Measurements from ENCODE around the gene CARMIL3.
A peak's percentile ranks its signal among the peaks of the same experiment; 100 is the strongest.
"Not testable (repeated sequence)": the region's sequence is repeated elsewhere in the genome, so short reads cannot be mapped to it uniquely, and the experiment has no call there.

Gene CARMIL3

DNA sequence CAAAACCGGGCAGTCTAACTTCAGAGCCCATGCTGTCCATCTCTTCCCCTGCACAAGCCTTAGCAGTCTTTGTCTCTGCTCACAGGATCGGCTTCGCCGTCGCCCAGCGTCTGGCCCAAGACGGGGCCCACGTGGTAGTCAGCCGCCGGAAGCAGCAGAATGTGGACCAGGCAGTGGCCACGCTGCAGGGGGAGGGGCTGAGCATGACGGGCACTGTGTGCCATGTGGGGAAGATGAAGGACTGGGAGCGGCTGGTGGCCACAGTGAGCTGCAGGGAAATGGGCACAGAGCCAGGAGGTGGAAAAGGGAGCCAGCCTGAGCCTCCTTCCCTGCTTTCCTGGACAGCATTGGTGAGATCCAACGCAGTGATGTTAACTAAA is 14.2 kb upstream of the CARMIL3 start:
- no peak for DNase-seq (ENCODE audit: low spot score)

DNA sequence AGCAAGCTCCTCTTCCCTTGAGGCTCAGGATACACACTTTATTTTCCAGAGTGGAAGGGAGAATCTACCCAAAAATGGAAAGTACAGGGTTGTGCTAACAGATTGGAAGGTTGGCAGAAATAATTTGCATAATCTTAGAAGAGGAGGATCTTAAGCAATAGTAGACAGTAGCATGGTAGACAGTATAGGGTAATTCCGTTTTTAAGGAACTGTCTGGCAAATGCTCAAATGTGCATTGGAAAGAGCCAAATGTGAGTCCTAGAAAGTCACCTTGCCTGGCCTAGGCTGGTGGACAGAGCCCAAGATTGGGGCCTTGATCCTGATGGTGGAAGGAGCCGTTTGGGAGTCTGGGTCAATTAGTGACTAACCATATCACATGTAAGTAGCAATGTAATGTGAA is 13.1 kb upstream of the CARMIL3 start:
- DNase-seq (ENCODE audit: low spot score): no peak

DNA sequence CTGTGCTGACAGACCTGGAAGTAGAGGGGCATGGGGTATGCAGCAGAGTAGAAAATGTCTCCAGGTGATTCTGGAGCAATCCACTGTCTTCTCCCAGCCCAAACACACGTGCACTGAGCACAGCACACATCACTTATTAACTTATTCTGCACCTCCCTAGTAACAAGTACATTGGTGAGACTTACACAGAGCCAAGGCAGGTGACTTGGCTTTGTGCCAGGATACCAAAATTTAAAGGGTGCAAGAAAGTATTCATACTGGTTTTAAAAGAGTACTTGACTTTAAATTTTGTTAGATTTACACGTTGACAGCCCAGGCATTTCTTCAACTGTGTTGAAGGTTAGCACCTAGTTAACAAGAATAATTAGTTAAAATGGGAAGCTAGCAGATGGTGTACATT is 11.1 kb upstream of the CARMIL3 start:
- no peak for DNase-seq (ENCODE audit: low spot score)

DNA sequence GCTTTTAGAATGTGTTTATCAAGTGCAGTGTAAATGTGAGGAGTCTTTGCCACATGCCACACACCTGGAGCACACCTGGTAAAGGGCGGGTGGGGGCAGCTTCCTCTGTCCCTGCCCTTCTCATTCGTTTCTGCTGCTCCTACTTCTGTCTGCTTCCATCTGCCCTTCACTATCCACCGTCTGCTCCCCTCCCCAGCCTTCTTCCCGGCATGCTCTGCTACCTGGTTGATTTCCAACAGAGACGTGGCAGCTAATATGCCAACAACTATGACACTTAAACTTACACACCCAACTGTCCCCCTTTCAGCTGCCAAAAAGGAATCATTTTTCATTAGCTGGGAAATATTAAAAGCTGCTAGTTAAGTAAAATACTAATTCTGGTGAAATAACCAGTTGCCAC is 9.1 kb upstream of the CARMIL3 start:
- DNase-seq (ENCODE audit: low spot score): no peak

DNA sequence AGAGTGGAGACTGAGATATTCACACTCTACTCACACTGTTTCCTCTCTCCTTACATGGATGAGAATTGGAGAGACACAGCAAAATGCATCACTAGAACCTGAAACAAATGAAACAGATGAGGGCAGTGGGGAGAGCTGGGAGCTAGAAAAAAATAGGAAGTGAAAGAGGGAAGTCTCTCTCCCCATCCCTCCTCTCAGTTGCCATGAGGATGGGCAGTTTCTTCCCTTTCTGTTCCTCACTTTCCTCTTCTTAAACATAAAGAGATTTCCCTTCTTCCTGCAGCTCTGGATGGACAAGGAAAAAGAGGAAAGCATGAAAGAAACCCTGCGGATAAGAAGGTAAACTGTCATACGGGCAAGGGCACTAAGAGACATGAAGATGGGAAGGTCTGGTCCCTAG is 2.8 kb upstream of the CARMIL3 start:
- peak; percentile 0 for DNase-seq (ENCODE audit: low spot score)

DNA sequence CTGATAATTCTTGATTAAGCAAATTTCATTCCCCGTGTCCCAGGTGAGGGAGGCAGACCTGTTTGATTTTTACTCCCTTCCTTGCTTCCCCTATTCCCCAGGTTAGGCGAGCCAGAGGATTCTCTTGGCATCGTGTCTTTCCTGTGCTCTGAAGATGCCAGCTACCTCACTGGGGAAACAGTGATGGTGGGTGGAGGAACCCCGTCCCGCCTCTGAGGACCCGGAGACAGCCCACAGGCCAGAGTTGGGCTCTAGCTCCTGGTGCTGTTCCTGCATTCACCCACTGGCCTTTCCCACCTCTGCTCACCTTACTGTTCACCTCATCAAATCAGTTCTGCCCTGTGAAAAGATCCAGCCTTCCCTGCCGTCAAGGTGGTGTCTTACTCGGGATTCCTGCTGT is 1.1 kb upstream of the CARMIL3 start:
- DNase-seq (ENCODE audit: low spot score): not testable (repeated sequence)

DNA sequence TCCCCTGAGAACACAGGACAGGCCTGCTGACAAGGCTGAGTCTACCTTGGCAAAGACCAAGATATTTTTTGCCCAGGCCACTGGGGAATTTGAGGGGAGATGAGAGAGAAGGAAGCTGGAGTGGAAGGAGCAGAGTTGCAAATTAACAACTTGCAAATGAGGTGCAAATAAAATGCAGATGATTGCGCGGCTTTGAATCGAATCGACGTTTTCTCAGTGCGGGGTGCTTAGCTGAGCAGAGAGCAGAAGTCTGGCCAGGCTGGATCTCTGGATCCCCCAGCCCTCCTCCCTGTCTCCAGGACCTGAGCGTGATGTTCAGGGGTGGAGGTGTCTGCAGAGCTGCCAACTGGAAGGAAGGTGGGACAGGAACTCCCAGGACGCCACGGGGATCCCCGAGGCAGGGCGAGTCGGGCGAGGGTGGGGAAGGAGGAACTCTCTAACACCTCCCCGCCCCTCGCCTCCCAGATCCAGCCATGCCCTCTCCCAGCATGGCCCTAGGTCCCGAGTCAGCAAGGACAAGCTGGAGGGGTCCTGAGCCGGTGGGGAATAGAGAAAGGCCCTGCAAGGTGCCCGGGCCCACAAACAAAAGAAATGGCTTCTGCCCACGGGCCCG is 527 bp upstream of the CARMIL3 start:
- no peak for DNase-seq (ENCODE audit: low spot score)

DNA sequence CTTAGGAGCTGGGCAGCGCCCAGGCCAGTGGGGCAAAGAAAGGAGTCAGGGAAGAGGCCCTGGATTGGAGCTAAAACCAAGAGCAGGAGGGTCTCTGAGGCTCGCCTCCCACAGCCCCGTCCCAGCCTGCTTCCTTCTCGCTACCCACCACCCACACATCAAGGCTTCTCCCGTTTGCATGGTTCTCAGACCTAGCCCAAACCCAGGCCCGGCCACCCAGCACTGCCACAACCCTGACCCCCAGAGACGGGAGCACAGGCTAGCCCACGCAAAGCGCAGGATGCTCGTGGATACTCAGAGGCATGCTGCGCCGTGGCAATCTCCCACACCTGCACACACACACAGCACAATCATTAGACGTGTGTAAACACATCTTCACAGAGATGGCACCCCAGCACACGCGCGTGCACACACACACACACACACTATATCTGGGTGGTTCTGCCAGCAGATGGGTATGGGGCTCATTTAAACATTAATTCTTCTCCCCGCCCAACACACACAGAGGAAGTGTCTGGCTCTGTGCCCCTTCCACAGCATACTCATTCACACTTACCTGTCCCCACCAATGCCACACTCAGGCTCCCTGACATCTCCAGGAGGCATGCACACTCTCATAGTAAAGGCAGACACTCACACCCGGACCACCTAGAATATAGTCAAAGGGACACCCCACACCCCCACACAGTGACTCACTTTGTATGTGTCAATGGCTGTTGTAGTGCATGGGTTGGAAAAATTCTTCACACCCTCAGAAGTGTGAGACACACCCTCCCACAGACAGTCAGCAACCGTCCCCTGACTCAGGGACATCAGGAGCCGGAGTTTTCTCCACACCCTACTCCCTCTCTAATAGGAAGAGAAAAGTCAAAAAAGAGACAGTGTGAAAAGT is 1.1 kb downstream of the CARMIL3 start:
- DNase-seq (ENCODE audit: low spot score): no peak

DNA sequence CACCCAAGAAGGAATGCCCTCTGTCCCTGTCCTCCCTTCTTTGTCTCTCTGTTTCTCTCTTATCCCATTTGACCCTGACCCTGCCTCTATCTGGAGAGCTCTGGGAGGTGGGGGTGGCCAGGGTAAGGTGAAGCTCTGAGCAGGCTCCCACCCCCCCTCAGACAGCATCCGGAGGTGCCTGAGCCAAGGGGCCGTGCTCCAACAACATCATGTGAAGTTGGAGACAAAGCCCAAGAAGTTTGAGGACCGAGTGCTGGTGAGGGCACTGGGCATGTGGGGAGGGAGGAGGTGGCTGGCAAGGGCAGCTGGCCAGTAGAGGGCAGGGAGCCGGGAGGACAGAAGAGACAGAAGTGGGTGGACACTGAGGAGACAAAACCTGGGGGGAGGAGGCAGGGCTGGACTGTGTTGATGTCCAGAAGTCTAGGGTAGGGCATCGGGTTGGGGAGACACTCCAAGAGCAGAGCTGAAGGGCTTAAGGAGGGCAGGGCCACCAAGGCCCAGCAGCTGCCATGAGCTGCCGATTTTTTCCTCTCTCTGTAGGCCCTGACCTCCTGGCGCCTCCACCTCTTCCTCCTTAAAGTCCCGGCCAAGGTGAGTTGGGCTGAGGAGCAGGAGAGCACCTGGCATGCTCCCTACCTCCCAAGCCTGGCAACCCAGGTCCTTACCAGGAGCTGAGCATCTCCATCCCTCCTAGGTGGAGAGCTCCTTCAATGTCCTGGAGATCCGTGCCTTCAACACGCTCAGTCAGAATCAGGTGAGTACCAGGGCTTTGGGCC is 1.9 kb downstream of the CARMIL3 start:
- no peak for DNase-seq (ENCODE audit: low spot score)

DNA sequence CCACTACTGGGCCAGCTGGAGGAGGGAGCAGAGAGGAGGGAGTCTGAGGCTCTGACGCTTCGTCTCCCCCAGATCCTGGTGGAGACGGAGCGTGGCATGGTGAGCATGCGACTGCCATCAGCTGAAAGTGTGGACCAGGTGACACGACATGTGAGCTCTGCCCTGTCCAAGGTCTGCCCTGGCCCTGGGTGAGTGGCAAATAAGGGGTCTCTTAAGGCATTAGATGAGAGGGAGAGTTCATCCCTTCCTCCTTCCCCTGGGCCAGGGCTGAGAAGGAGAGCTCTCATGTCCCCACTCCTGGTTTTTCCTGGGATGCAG is 2.5 kb downstream of the CARMIL3 start:
- no peak for DNase-seq (ENCODE audit: low spot score)

DNA sequence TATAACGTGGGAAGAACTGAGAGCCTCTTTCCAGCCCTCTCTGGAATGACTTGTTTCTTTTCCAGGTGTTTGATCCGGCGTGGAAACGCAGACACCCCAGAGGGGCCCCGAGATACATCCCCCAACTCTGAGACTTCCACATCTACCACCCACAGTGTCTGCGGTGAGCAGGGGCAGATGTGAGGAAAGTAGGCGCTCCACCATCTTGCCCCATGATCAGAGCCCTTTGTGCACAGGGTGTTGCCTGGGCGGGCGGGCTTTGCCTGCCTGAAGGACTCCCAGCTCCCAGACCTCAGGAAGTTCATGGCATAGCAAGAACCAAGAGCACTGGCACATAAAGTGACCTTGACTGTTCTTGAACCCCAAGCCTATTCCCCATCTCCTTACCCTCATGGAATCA is 2.8 kb downstream of the CARMIL3 start:
- DNase-seq (ENCODE audit: low spot score): no peak

DNA sequence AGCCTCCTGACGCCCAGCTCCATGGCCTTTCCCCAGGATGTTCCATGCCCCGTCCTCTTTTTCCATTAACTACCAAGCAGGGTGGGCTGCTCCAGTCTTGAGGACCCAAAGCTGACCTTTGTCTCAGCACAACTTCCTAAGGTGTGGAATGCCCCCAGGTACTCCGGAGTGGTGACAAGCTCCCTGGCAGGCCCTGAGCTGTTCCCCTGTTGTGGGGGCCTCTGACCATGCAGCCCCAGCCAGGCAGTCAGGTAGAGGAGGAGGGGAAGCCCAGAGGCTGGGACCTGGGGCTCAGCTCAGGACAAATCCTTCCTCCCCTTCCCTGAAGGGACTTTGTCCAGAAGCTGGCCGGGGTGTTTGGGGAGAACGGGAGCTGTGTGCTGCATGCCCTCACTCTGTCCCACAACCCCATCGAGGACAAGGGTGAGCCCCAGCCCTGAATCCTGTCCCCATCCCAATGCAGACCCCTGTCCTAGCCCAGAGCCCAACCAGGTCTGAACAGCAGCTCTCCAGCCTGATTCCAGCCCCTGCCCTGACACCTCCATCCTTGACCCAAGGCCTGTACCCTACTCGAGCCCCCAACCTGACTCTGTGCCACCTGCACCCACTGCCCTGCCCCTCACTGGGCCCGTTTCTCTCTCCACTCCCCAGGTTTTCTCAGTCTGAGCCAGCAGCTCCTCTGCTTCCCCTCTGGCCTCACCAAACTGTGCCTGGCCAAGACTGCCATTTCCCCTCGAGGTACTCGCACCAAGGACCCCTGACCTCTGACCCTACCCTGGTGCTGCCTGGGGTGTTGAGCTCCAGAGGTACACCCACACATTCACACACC is 4.4 kb downstream of the CARMIL3 start:
- no peak for DNase-seq (ENCODE audit: low spot score)

DNA sequence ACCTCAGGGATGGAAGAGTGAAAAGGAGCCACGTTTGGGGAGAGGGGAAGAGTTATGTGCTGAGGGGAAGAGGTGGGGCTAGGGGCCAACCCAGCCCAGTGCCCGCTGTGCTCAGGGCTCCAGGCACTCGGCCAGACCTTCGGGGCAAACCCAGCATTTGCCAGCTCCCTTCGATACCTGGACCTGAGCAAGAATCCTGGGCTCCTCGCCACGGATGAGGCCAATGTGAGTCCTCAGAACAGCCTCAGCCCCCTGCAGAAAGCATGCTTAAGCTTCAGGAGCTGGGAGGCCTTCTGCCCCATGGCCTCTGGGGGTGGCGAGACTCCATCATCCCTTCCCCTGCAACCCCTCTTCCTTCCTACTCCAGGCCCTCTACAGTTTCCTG is 5.0 kb downstream of the CARMIL3 start:
- no peak for DNase-seq (ENCODE audit: low spot score)

DNA sequence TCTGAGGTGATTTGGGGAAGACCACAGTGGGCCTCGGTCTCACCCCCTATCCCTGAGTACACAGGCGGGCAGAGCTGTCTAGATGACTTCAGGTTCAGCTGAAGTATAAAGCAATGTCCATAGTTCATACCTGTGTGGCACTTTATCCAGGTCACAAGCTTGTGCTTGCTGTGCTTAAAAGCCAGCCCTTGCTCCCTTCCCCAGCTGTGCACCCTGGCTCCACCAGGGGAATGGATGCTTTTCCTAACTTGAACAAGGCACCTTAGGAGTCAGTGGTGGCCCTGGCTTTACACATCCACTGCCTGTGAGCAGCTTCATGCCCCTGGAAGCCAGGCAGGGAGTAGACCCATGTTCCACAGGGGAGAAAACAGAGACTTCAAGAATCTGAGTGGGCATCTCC is 5.5 kb downstream of the CARMIL3 start:
- DNase-seq (ENCODE audit: low spot score): no peak

DNA sequence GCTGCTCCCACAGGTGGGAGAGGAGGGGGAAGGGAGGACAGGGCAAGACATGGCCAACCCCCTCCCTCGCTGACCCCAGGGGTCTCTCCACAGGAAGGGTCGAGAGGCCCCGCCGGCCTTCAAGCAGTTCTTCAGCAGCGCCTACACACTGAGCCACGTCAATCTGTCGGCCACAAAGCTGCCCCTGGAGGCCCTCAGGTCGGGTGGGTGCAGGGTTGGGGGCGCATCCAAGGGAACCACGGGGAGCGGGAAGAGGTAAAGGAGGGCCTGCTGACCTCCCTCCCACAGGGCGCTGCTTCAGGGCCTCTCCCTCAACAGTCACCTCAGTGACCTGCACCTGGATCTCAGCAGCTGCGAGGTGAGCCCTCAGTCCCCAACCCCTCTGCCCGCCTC is 6.1 kb downstream of the CARMIL3 start:
- DNase-seq (ENCODE audit: low spot score): no peak

DNA sequence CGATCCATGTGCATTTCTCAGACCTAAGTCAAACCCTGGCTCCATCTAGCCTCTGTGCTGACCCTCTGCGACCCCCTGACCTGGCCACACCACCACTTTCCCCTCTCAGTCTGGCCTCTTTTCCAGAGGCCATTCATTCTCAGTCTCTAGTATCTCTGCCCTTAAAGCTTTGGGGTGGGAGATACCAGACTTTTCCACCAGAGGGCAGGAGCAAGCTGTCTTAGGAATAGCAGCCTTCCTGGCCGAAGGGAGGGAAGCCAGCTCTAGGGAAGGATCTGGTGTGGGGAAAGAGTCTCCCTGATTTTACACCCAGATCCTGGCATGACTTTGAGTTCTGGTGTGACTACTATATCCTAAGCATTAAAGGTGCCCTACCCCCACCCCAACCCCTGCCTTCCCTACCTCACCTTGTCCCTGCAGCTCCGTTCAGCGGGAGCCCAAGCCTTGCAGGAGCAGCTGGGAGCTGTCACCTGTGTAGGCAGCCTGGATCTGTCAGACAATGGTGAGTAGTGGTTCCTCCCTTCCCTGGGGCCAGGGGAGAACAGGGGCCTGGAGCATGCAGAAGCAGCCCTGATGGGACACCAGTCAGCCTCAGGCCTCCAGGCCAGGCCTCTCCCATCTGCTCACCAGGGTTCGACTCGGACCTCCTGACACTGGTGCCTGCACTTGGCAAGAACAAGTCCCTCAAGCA is 6.6 kb downstream of the CARMIL3 start:
- DNase-seq (ENCODE audit: low spot score): no peak

DNA sequence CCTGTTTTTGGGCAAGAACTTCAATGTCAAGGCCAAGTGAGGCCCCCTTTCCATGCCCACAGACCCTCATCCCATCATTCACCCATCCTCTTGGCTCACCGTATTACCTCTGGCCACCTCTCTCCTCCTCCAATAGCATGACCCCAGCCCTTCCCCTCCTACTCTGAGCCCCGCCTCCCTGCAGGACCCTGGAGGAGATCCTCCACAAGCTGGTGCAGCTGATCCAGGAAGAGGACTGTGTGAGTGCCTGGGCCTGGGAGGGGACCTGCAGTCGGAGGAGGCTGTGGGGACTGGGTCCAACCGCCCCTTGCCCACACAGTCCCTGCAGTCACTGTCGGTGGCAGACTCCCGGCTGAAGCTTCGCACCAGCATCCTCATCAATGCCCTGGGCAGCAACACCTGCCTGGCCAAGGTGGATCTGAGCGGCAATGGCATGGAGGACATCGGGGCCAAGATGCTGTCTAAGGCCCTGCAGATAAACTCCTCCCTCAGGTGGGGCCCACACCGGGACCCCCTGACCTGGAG is 7.2 kb downstream of the CARMIL3 start:
- no peak for DNase-seq (ENCODE audit: low spot score)

DNA sequence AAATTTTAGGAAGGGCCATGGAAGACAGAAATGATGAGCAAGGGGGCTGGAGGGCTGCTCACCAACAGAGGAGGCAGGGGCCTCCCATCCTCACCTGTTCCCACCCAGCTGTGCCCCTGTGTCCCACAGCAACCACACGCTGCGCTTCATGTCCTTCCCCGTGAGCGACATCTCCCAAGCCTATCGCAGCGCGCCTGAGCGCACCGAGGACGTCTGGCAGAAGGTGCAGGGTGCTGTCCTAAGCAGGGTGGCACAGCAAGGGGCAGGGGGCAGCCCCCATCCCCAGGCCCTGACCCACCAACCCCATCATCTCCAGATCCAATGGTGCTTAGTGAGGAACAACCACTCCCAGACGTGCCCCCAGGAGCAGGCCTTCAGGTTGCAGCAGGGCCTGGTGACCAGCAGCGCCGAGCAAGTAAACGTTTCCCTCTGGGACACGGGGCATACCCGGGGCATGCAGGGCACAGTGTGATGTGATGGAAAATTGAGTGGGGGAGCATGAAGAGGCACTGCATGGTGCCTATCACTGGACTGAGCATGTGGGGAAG is 8.1 kb downstream of the CARMIL3 start:
- DNase-seq (ENCODE audit: low spot score): no peak

DNA sequence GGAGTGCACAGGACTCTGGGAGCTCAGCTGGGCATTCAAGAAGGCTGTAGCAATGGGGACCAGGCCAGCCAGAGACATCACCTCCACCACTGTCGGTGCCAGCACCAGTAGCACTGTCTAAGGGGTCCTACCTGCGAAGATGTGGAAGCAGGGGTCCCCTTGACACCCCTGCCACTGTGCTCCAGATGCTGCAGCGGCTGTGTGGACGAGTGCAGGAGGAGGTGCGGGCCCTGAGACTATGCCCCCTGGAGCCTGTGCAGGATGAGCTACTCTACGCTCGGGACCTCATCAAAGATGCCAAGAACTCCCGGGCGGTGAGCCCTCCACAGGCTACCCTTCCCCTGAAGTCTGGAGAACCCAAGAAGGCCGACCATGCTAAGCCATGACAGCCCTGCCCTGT is 8.6 kb downstream of the CARMIL3 start:
- DNase-seq (ENCODE audit: low spot score): no peak

DNA sequence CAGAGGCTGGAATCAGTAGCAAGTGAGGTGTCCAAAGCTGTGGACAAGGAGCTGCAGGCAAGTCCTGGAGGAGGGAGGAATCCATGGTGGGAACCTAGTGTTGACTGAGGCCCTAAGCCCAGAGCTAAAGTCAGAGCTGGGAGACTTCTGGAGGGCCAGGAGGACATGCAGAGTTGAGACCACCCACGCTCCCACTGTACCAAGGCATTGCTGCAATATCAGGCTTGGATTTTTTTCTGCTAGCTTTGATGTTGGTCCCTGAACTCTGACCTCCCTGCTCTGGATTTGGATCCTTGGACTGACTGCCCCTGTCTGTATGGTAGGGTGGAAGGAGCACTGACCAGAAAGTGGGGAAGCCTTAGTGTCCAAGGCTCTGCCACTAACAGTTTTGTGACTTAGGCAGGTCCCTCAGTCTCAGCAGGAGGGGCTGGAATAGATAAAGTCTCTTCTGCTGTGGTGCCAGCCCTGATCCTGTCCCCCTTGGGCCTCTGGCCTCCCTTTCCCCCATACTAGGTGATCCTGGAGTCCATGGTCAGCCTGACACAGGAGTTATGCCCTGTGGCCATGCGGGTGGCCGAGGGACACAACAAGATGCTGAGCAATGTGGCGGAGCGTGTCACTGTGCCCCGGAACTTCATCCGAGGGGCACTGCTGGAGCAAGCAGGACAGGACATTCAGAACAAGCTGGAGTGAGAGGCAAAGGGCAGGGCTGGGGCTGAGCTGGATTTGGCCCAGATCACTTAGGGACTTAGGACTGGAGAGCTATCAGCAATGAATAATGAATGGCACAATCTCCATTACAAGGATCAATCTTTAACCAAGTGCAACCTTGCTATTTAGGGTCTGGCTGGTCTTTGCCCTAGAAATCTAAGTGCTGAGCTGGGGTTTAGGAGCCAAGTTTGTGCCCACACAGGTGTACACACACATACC is 9.4 kb downstream of the CARMIL3 start:
- DNase-seq (ENCODE audit: low spot score): no peak

Data from ecto neural progenitor cell (in vitro differentiated cells).